GM23338 (cell line): ENCODE measurements around the gene PUM1. TPM values are rescaled to one million over a fixed set of nuclear protein-coding genes. Genes with fewer than 3 reads are reported as not detected.
"Not testable (repeated sequence)": the region's sequence is repeated elsewhere in the genome, so short reads cannot be mapped to it uniquely, and the experiment has no call there.

Source experiments
- ATAC-seq: fragments of 200-7000 bp; cut with Tn5 transposase; 3 replicates; pipeline ENCODE4 v1.9.1; 2020
- DNase-seq: peaks from one replicate; pipeline ENCODE4 v3.0.0-alpha.2; 2015; ENCODE audit warnings: low spot score
- H2AFZ ChIP-seq: fragments of 200-600 bp; sonication (generic); 2 replicates; pipeline ENCODE4 v1.8.0; 2016; ENCODE audit warnings: antibody characterized with exemption, mild to moderate bottlenecking, moderate library complexity
- H3F3A ChIP-seq: fragments of 200-600 bp; sonication (generic); replicated peaks from 2 replicates; pipeline ENCODE4 v1.8.0; 2017; ENCODE audit warnings: antibody characterized with exemption, mixed run types, low read depth
- H3K27ac ChIP-seq: fragments of 200-600 bp; sonication (generic); 2 replicates; pipeline ENCODE4 v1.6.1; 2016; ENCODE audit warnings: low read depth
- H3K27me3 ChIP-seq: fragments of 200-600 bp; sonication (generic); 2 replicates; pipeline ENCODE4 v1.8.0; 2016; ENCODE audit warnings: mild to moderate bottlenecking, mixed run types, moderate library complexity; ENCODE audit not compliant: insufficient read depth
- H3K36me3 ChIP-seq: fragments of 200-600 bp; sonication (generic); 2 replicates; pipeline ENCODE4 v1.8.0; 2016; ENCODE audit warnings: mild to moderate bottlenecking; ENCODE audit not compliant: insufficient read depth
- H3K4me1 ChIP-seq: fragments of 200-600 bp; sonication (generic); 2 replicates; pipeline ENCODE4 v1.8.0; 2016; ENCODE audit warnings: mild to moderate bottlenecking, moderate library complexity; ENCODE audit not compliant: insufficient read depth
- H3K4me2 ChIP-seq: fragments of 200-600 bp; sonication (generic); 2 replicates; pipeline ENCODE4 v1.7.1; 2017; ENCODE audit warnings: mixed run types
- H3K4me3 ChIP-seq: fragments of 200-600 bp; sonication (generic); 2 replicates; pipeline ENCODE4 v1.6.1; 2016; ENCODE audit warnings: mixed run types
- H3K79me2 ChIP-seq: fragments of 200-600 bp; sonication (generic); replicated peaks from 2 replicates; pipeline ENCODE4 v1.8.0; 2017; ENCODE audit warnings: mild to moderate bottlenecking; ENCODE audit not compliant: insufficient read depth
- H3K9me2 ChIP-seq: fragments of 200-600 bp; sonication (generic); 2 replicates; pipeline ENCODE4 v1.8.0; 2017; ENCODE audit not compliant: insufficient read depth
- H4K20me1 ChIP-seq: fragments of 200-600 bp; sonication (generic); replicated peaks from 2 replicates; pipeline ENCODE4 v1.8.0; 2017; ENCODE audit warnings: mild to moderate bottlenecking; ENCODE audit not compliant: insufficient read depth
- H3K27ac Mint-ChIP-seq: 2 replicates; pipeline ENCODE4 v1.8.0; 2020; ENCODE audit warnings: inconsistent platforms, mild to moderate bottlenecking, moderate library complexity, mixed read lengths
- H3K27me3 Mint-ChIP-seq: 3 replicates; pipeline ENCODE4 v1.8.0; 2022; ENCODE audit warnings: low read depth, mild to moderate bottlenecking, moderate library complexity, mixed read lengths, inconsistent platforms; ENCODE audit not compliant: insufficient read depth, poor library complexity
- H3K36me3 Mint-ChIP-seq: 3 replicates; pipeline ENCODE4 v1.8.0; 2021; ENCODE audit warnings: low read depth, mild to moderate bottlenecking, inconsistent platforms, moderate library complexity, mixed read lengths
- H3K4me1 Mint-ChIP-seq: 3 replicates; pipeline ENCODE4 v1.8.0; 2020; ENCODE audit warnings: mild to moderate bottlenecking, inconsistent platforms, mixed read lengths
- H3K4me3 Mint-ChIP-seq: 3 replicates; pipeline ENCODE4 v1.8.0; 2021; ENCODE audit warnings: moderate library complexity, mild to moderate bottlenecking, inconsistent platforms, mixed read lengths
- H3K9me3 Mint-ChIP-seq: 3 replicates; pipeline ENCODE4 v1.8.0; 2020; ENCODE audit warnings: moderate library complexity, mild to moderate bottlenecking, inconsistent platforms, mixed read lengths
- CREB1 ChIP-seq: fragments of 250-450 bp; sonication (Bioruptor Pico); IDR thresholded peaks from 2 replicates; pipeline ENCODE4 v1.5.0; 2020; ENCODE audit warnings: low read depth, mild to moderate bottlenecking, moderate library complexity
- CTCF ChIP-seq, 2 experiments: fragments of 200-600 bp in 1 of 2; sonication (generic) in 1 of 2; conservative IDR thresholded peaks; 2 replicates each; pipeline versions ENCODE4 v1.5.1 to v1.6.1; 2016 to 2017; ENCODE audit warnings: antibody characterized with exemption in 2 of 2, low read depth in 2 of 2, mild to moderate bottlenecking in 2 of 2, moderate library complexity in 1 of 2
- EZH2 ChIP-seq: fragments of 200-600 bp; sonication (generic); IDR thresholded peaks from one replicate; pipeline ENCODE4 v1.8.0; 2017; ENCODE audit warnings: antibody characterized with exemption, mild to moderate bottlenecking, low read depth; ENCODE audit not compliant: unreplicated experiment
- EZH2phosphoT487 ChIP-seq: fragments of 200-600 bp; sonication (generic); IDR thresholded peaks from one replicate; pipeline ENCODE4 v1.8.1; 2018; ENCODE audit warnings: antibody characterized with exemption; ENCODE audit not compliant: unreplicated experiment
- NANOG ChIP-seq: IDR thresholded peaks from 2 replicates; pipeline ENCODE4 v1.6.1; 2016; ENCODE audit warnings: antibody characterized with exemption, borderline replicate concordance
- POLR2AphosphoS5 ChIP-seq: IDR thresholded peaks from 2 replicates; pipeline ENCODE4 v1.6.1; 2016; ENCODE audit warnings: antibody characterized with exemption, low read depth
- REST ChIP-seq: IDR thresholded peaks from one replicate; pipeline ENCODE4 v1.6.1; 2018; ENCODE audit warnings: antibody characterized with exemption; ENCODE audit not compliant: unreplicated experiment
- ZNF331 ChIP-seq: fragments of 250-450 bp; sonication (Bioruptor Pico); IDR thresholded peaks from 2 replicates; pipeline ENCODE4 v1.5.0; 2020; ENCODE audit warnings: low read depth, mild to moderate bottlenecking, moderate library complexity
- ZNF462 ChIP-seq: fragments of 250-450 bp; sonication (Bioruptor Pico); IDR thresholded peaks from 2 replicates; pipeline ENCODE4 v1.5.0; 2020; ENCODE audit warnings: mild to moderate bottlenecking, moderate library complexity
- polyA plus RNA-seq: library from polyadenylated mRNA; unstranded; fragments of >200 nt; fragmentation: Nextera tagmentation; extraction: Ambion mirVana; gene quantifications from 2 replicates; pipeline ENCODE4 v1.2.1, GENCODE V29; 2016
- total RNA-seq: library from RNA; depleted of rRNA; stranded (reverse); fragments of >200 nt; shearing (Covaris generic); gene quantifications from 2 replicates; pipeline ENCODE4 v1.2.3, GENCODE V29; 2014

The PUM1 gene
- total and polyA plus RNA-seq, 2 experiments from 2014 or later, result 44.4 to 117 TPM

GRCh38 chr1:30974536-30974935, 91.0 kb downstream of the PUM1 start (continued):
- TF ChIP-seq ZNF462 (CRISPR knock-in tag) (no peak), CTCF (conservative IDR thresholded peaks at IDR 0.05; ENCODE audit: low read depth in 2 of 2) (no peak), CREB1 (CRISPR knock-in tag) (no peak), REST (no peak), POLR2AphosphoS5 (no peak), ZNF331 (CRISPR knock-in tag) (no peak), EZH2phosphoT487 (no peak), EZH2 (no peak), NANOG (no peak)

- H3K9me2 ChIP-seq, ATAC-seq, H3K4me1 ChIP-seq, H3K27me3 ChIP-seq, H2AFZ ChIP-seq, H3K4me2 ChIP-seq, DNase-seq, H3K27ac Mint-ChIP-seq, H3K4me3 ChIP-seq, H3K27me3 Mint-ChIP-seq, H3K27ac ChIP-seq, H3F3A ChIP-seq, H3K9me3 Mint-ChIP-seq, H3K4me3 Mint-ChIP-seq: not testable (repeated sequence)
- Mint-ChIP-seq H3K36me3 (peaks cover 67% of the 10 kb centered on the region), H3K4me1 (peaks cover 18% of the 10 kb centered on the region)
- Histone ChIP-seq H4K20me1 (peaks cover 24% of the 10 kb centered on the region), H3K79me2 (peaks cover 92% of the 10 kb centered on the region), H3K36me3 (peaks cover 22% of the 10 kb centered on the region; the same call in 1 of the 2 replicates)
Observed at GRCh38 chr1:30972349-30972748, 93.2 kb downstream of the PUM1 start.
